Fibroblast of skin of right biceps (primary cell): Measurements from ENCODE around the gene ADD2.

Source experiments
- DNase-seq: peaks from one replicate; pipeline ENCODE4 v3.0.0-alpha.2; 2013

The ADD2 gene

GRCh38 chr2:70664525-70664924 lies 103.5 kb downstream of the ADD2 start:
- DNase-seq, result no peak

- DNase-seq, result no peak
Observed at GRCh38 chr2:70663411-70663810, 104.6 kb downstream of the ADD2 start.

- DNase-seq, result no peak
Observed at GRCh38 chr2:70659551-70659950, 108.4 kb downstream of the ADD2 start.

- DNase-seq, result no peak
Observed at GRCh38 chr2:70658476-70658875, 109.5 kb downstream of the ADD2 start.

DNA sequence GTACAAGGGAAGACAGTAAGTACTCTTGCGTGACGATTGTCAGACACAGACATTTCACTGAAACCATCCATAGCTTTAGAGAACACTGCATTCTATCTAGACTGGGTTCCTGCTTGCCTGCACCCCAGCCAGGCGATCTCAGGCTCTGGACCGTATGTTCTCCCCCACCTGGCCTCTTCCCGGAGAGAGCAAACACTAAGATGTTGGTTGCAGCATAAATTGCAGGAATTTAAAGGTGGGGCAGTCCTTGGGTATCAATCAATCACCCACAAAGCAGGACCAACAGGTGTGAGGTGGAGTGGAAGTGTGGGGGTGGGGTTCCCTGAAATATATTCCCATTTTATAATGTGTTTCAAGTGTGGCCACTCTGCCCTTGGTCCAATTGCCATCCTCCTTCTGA lies 110.8 kb downstream of the ADD2 start:
- no peak for DNase-seq

DNA sequence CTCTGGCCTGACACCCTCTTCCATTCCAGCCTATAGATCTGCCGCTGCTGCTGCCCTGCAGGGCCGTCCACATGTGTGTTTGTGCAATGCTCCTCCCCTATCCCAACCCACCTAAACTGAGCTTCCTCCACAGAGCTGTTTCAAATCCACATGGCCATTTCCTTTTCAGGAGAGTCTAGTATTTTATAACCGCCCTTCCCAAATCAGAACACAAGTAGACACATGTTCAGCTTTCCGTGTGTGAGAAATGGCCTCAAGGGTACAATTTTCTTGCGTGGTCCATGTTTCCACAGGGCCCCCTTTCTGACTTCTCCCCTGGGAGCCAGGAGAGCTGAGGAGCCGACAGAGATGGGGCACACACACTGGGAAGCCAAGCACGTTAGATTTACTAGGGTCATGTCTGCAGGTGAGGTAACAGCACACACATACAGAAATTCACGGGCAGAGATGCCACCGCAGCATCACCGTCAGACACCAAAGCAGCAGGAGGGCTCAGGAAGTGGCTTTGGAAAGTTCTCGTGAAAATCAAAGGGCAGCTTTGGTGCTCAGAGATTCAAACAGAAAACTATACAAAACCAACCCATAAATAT lies 111.5 kb downstream of the ADD2 start:
- no peak for DNase-seq

DNA sequence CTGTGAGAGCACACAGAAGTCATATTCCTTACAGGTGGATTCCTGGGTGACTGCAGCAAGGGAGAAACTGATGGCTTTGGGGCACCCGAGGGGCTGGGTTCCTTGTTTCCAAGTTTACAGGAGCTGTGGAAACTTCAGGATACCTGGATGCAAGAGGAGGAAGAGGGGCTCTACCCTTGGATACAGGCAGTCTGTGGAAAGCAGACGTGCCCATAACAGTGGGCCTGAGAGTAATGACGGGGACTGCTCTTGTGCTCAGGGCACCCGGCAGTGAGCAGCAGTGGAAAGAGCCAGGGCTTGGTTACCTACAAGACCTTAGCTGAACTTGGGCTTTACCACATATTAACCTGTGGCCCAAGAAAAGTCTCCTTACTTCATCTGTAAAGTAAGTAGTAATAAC lies 112.2 kb downstream of the ADD2 start:
- no peak for DNase-seq

DNA sequence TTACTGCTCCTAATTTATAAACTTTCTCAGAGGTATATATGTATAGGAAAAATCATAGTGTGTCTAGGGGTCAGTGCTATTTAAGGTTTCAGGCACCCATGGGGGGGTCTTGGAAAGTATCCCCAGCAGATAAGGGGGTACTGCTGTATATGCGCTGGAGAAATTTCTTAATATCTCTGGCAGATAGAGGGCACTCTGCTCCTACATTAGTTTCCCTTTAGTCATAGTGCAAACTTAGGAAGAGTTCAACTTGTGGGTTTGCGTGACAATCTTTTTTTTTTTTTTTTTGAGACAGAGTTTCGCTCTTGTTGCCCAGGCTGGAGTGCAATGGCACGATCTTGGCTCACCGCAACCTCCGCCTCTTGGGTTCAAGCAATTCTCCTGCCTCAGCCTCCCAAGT lies 112.8 kb downstream of the ADD2 start:
- DNase-seq, result peak; percentile 50

DNA sequence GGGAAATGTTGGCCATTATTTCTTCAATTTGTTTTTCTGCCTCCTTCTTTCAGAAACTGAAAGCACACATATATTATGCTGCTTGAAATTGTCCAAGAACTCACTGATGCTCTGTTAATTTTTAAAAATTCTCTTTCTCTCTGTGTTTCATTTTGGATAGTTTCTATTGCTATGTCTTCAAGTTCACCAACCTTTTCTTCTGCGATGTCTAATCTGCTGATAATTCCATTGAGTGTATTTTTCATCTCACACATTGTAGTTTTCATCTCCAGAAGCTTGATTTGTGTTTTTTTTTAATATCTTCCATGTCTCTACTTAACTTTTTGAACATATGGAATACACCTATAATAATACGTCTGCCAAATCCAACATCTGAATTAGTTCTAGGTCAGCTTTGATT lies 116.3 kb downstream of the ADD2 start:
- no peak for DNase-seq

DNA sequence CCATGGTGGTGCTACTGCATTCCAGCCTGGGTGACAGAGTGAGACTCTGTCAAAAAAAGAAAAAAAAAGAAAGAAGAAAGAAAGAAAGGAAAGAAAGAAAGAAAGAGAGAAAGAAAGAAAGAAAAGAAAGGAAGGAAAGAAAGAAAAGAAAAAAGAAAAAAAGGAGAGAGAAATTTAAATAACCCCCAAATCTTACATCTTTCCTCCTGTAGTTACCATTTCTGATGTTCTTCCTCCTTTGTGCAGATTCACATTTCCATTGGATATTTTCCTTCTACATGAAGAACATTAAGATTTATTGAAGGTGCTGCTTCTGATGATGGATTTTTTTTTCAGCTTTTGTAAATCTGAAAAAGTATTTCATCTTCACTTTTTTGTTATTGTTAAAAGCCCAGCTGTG lies 117.0 kb downstream of the ADD2 start:
- DNase-seq, result no peak

GRCh38 chr2:70648961-70649360 lies 119.0 kb downstream of the ADD2 start:
- no peak for DNase-seq

- peak; percentile 49 for DNase-seq
Observed at GRCh38 chr2:70647873-70648481, 120.0 kb downstream of the ADD2 start.

GRCh38 chr2:70646420-70646818 lies 121.6 kb downstream of the ADD2 start:
- no peak for DNase-seq

DNA sequence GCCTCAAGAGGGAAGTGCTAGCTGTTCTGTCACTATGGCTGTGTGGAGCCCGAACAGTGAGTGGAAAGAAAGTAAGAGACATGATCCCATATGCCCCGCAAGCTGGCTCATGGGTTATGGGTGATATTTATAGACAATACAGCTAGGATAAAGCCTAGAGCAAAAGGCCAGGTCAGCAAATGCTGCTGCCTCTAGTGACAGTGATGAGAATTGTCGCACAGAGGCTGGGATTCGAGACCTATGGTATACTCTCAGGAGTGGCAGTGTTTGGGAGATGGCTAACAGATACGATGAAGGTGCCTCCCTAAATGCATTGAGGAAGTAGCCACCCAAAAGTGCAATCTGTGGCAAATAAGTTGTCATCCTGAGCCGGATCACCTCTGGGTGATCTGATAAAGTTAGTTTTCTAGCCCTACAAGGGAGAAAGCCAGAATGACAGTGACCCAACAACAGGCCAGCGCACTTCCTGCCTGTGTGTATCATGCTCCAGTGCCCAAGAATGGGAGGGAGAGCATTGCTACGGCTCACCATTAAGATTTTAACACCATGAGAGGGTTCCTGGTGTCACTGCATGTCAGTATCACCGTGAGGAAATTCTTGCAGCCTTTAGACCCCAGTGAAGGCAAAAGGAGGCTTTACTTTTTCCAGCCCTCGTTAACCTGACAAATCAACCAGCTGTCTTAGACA lies 122.1 kb downstream of the ADD2 start:
- DNase-seq, result no peak

GRCh38 chr2:70643715-70644114 lies 124.3 kb downstream of the ADD2 start:
- DNase-seq, result no peak

- peak; percentile 16 for DNase-seq
Observed at GRCh38 chr2:70641263-70641784, 126.7 kb downstream of the ADD2 start.

DNA sequence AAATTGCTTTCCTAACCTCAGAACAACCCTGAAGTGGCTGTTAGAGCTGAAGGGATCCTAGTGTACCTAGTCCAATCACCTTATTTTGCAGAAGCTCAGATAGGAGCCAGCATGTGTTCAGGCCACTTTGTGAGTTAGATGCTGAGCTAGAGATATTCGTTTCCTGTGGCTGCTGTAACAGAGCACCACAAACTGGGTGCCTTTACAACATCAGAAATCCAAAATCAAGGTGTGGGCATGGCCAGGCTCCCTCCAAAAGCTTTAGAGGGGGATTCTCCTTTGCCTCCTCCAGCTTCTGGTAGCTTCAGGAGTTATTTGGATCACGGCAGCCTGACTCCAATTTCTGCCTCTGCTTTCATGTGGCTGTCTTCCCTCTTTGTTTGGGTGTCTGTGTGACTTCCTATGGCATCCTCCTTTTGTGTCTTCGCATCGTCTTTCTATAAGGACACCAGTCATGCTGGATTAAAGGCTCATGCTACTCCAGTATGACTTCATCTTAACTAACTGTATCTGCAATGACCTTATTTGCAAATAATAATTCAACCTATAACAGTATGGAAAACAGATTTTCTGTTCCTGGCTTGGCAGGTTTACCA lies 128.1 kb downstream of the ADD2 start:
- no peak for DNase-seq

- DNase-seq, result no peak
Observed at GRCh38 chr2:70638561-70638960, 129.4 kb downstream of the ADD2 start.

- no peak for DNase-seq
Observed at GRCh38 chr2:70633508-70633907, 134.5 kb downstream of the ADD2 start.

GRCh38 chr2:70632966-70633365 lies 135.0 kb downstream of the ADD2 start:
- DNase-seq, result no peak

DNA sequence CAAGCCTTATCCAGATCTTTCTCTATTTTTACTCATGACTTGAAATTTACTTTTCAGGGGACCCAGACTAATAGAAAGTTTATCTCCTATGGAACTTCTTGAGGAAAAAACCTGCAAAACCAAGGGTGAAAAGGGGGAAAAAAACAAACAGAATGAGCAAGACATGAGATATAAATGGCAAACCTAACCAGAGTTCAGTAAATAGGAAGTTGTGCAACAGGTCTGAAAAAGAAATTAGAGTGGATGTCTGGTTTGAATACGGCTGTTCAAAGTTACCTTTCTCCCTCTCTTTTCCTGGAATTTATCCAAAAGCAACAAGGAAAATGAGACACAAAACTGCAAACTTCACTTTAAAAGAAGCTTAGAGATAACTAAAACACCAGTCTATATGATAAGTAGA lies 135.6 kb downstream of the ADD2 start:
- no peak for DNase-seq

DNA sequence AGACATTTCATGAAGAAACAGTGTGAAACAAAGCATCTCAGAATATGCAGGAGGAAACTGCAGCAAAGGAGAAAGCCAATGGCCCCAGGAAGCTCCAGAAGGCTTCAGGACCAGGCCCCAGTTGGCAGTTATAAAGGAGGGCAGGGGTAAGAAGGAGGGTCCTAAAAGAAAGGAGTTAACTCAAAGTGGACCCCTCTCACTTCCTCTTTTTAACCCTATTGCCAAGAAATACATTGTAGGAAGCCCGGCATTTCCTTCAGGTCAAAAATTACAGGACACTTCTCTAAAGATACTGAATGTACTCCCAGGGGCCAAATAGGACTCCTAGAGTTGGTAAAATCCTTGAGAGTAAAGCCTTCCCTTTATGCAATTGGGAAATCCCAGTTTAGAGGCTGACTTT lies 137.2 kb downstream of the ADD2 start:
- no peak for DNase-seq

GRCh38 chr2:70627211-70627898 lies 140.6 kb downstream of the ADD2 start:
- no peak for DNase-seq
